Astrocyte (in vitro differentiated cells and primary cell): ENCODE results near the gene DNAH6. TPM values are rescaled to one million over a fixed set of nuclear protein-coding genes. Genes with fewer than 3 reads are reported as not detected.
"Not testable (repeated sequence)": the region's sequence is repeated elsewhere in the genome, so short reads cannot be mapped to it uniquely, and the experiment has no call there.

Experiments used
- DNase-seq: peaks from one replicate; pipeline ENCODE4 v3.0.0-alpha.2; 2010; ENCODE audit warnings: low read depth
- FAIRE-seq: peaks from 2 replicates; lab custom pipeline; 2011; peaks lifted over from hg19 to GRCh38; lab: Jason Lieb, UNC
- H2AFZ ChIP-seq: 2 replicates; pipeline ENCODE4 v1.6.0; 2012; ENCODE audit warnings: low read depth, low read length, inconsistent platforms
- H3K27ac ChIP-seq: 2 replicates; pipeline ENCODE4 v1.5.1; 2011; ENCODE audit warnings: low read depth, low read length, inconsistent platforms
- H3K27me3 ChIP-seq: 2 replicates; pipeline ENCODE4 v1.6.0; 2011; ENCODE audit warnings: low read length, inconsistent platforms; ENCODE audit not compliant: insufficient read depth
- H3K36me3 ChIP-seq: 2 replicates; pipeline ENCODE4 v1.5.1; 2011; ENCODE audit warnings: low read length, inconsistent platforms; ENCODE audit not compliant: insufficient read depth
- H3K4me1 ChIP-seq: 2 replicates; pipeline ENCODE4 v1.5.1; 2011; ENCODE audit warnings: low read length, inconsistent platforms; ENCODE audit not compliant: insufficient read depth
- H3K4me2 ChIP-seq: 2 replicates; pipeline ENCODE4 v1.6.0; 2012; ENCODE audit warnings: low read length, inconsistent platforms
- H3K4me3 ChIP-seq: 2 replicates; pipeline ENCODE4 v1.5.1; 2011; ENCODE audit warnings: low read depth, mild to moderate bottlenecking, low read length, inconsistent platforms; ENCODE audit not compliant: insufficient read depth
- H3K79me2 ChIP-seq: 2 replicates; pipeline ENCODE4 v1.6.0; 2012; ENCODE audit warnings: mild to moderate bottlenecking, low read length, inconsistent platforms; ENCODE audit not compliant: insufficient read depth
- H3K9ac ChIP-seq: 2 replicates; pipeline ENCODE4 v1.6.0; 2012; ENCODE audit warnings: mild to moderate bottlenecking, low read length, inconsistent platforms
- H3K9me3 ChIP-seq: 2 replicates; pipeline ENCODE4 v1.5.1; 2012; ENCODE audit warnings: low read depth, mild to moderate bottlenecking, low read length, inconsistent platforms; ENCODE audit not compliant: insufficient read depth
- H4K20me1 ChIP-seq: 2 replicates; pipeline ENCODE4 v1.6.0; 2012; ENCODE audit warnings: low read length, inconsistent platforms; ENCODE audit not compliant: insufficient read depth
- H3K27ac Mint-ChIP-seq: one replicate; pipeline ENCODE4 v1.8.0; 2021; ENCODE audit warnings: mild to moderate bottlenecking, mixed read lengths; ENCODE audit not compliant: unreplicated experiment
- H3K27me3 Mint-ChIP-seq: one replicate; pipeline ENCODE4 v1.8.0; 2021; ENCODE audit warnings: low read depth, mixed read lengths; ENCODE audit not compliant: unreplicated experiment
- H3K36me3 Mint-ChIP-seq: one replicate; pipeline ENCODE4 v1.8.0; 2021; ENCODE audit warnings: low read depth, mixed read lengths; ENCODE audit not compliant: unreplicated experiment
- H3K4me1 Mint-ChIP-seq: one replicate; pipeline ENCODE4 v1.8.0; 2021; ENCODE audit warnings: low read depth, mixed read lengths; ENCODE audit not compliant: unreplicated experiment
- H3K4me3 Mint-ChIP-seq: one replicate; pipeline ENCODE4 v1.8.0; 2021; ENCODE audit warnings: mild to moderate bottlenecking, moderate library complexity, mixed read lengths; ENCODE audit not compliant: unreplicated experiment
- H3K9me3 Mint-ChIP-seq: one replicate; pipeline ENCODE4 v1.8.0; 2021; ENCODE audit warnings: mild to moderate bottlenecking, mixed read lengths; ENCODE audit not compliant: unreplicated experiment
- EZH2 ChIP-seq: IDR thresholded peaks from 2 replicates; pipeline ENCODE4 v1.6.1; 2012; ENCODE audit warnings: mild to moderate bottlenecking, low read length, inconsistent platforms; ENCODE audit not compliant: insufficient read depth
- total RNA-seq: library from RNA; stranded (reverse); gene quantifications from 2 replicates; pipeline ENCODE4 v1.2.1, GENCODE V29; 2021
- TF ChIP-seq, protein P1 (sequence below): IDR thresholded peaks from 2 replicates; pipeline ENCODE4 v1.5.1; 2011; ENCODE audit warnings: low read depth, mild to moderate bottlenecking, inconsistent platforms, low read length, moderate library complexity; ENCODE audit not compliant: insufficient read depth

Gene DNAH6
- total RNA-seq, 1 donor from 2014 or later, result 0.20 TPM

GRCh38 chr2:84862006-84862405, 345.7 kb downstream of the DNAH6 start:
- no peak overlapping the region for H3K27ac Mint-ChIP-seq
- no peaks in the 10 kb centered on the region for H3K36me3 Mint-ChIP-seq

DNA sequence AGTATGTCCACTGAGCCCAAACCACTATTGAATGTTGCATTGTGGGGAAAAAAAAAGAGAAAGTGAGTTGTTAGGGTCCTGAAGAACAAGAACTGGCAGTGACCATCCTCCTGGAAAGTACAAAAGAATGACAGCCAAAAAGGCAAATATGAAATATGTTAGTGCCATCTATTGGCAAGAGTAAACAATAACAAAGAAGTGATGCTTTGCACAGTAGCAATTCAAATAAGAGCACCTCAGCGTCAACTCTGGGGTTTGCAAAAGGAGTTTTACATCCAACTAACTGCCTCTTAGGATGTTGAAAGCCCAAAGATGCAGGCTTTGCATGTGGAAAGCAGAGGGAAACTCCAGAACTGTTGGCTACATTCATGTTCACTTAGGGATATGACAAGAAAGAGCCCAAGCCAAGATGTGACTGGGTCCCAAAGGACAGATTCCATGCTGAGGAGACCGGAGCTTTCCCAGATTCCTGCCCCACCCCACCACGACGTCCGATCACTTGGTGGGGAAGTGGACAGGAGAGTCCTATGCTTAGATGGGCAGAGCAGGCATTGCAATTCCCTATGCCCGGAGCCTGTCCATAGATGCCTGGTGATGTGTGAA, 349.0 kb downstream of the DNAH6 start:
- peaks cover 28% of the 10 kb centered on the region for H3K27me3 Mint-ChIP-seq
- Histone ChIP-seq H3K36me3 (no peaks in the 10 kb centered on the region), H3K4me3 (no peak overlapping the region), H2AFZ (no peak overlapping the region), H3K27me3 (peaks cover 2% of the 10 kb centered on the region), H3K4me1 (no peaks in the 10 kb centered on the region), H4K20me1 (no peaks in the 10 kb centered on the region), H3K9me3 (no peaks in the 10 kb centered on the region), H3K27ac (no peak overlapping the region), H3K4me2 (no peak overlapping the region), H3K79me2 (no peaks in the 10 kb centered on the region), H3K9ac (no peak overlapping the region)
- TF ChIP-seq, protein P1, sequence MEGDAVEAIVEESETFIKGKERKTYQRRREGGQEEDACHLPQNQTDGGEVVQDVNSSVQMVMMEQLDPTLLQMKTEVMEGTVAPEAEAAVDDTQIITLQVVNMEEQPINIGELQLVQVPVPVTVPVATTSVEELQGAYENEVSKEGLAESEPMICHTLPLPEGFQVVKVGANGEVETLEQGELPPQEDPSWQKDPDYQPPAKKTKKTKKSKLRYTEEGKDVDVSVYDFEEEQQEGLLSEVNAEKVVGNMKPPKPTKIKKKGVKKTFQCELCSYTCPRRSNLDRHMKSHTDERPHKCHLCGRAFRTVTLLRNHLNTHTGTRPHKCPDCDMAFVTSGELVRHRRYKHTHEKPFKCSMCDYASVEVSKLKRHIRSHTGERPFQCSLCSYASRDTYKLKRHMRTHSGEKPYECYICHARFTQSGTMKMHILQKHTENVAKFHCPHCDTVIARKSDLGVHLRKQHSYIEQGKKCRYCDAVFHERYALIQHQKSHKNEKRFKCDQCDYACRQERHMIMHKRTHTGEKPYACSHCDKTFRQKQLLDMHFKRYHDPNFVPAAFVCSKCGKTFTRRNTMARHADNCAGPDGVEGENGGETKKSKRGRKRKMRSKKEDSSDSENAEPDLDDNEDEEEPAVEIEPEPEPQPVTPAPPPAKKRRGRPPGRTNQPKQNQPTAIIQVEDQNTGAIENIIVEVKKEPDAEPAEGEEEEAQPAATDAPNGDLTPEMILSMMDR, result peak; percentile 28
- TF ChIP-seq EZH2, result no peak
- no peak overlapping the region for H3K27ac Mint-ChIP-seq
- no peak overlapping the region for H3K4me3 Mint-ChIP-seq
- DNase-seq (no peak), FAIRE-seq (no peak)
- no peaks in the 10 kb centered on the region for H3K36me3 Mint-ChIP-seq
- peaks cover 2% of the 10 kb centered on the region for H3K4me1 Mint-ChIP-seq
- H3K9me3 Mint-ChIP-seq, result no peaks in the 10 kb centered on the region

More at GRCh38 chr2:84862006-84862405, 345.7 kb downstream of the DNAH6 start:
- H3K4me3 ChIP-seq, result no peak overlapping the region
- H3K4me2 ChIP-seq, result no peak overlapping the region
- no peaks in the 10 kb centered on the region for H3K36me3 ChIP-seq
- H3K4me1 ChIP-seq, result no peaks in the 10 kb centered on the region
- H3K27me3 ChIP-seq, result peaks cover 4% of the 10 kb centered on the region
- no peaks in the 10 kb centered on the region for H3K9me3 ChIP-seq
- H3K79me2 ChIP-seq, result no peaks in the 10 kb centered on the region
- TF ChIP-seq, protein P1, result no peak
- TF ChIP-seq EZH2, result no peak
- no peaks in the 10 kb centered on the region for H4K20me1 ChIP-seq
- DNase-seq (no peak), FAIRE-seq (no peak)
- peaks cover 2% of the 10 kb centered on the region for H3K4me1 Mint-ChIP-seq
- no peak overlapping the region for H3K4me3 Mint-ChIP-seq
- no peak overlapping the region for H2AFZ ChIP-seq
- no peak overlapping the region for H3K9ac ChIP-seq
- no peaks in the 10 kb centered on the region for H3K9me3 Mint-ChIP-seq
- H3K27me3 Mint-ChIP-seq, result peaks cover 36% of the 10 kb centered on the region
- H3K27ac ChIP-seq, result no peak overlapping the region

GRCh38 chr2:84866122-84866521, 349.8 kb downstream of the DNAH6 start:
- no peak overlapping the region for H3K4me3 Mint-ChIP-seq
- H3K4me1 Mint-ChIP-seq, result peaks cover 2% of the 10 kb centered on the region
- H3K36me3 Mint-ChIP-seq, result no peaks in the 10 kb centered on the region
- Histone ChIP-seq H3K9ac (no peak overlapping the region), H3K79me2 (no peaks in the 10 kb centered on the region), H3K4me3 (no peak overlapping the region), H3K27ac (no peak overlapping the region), H3K4me1 (no peaks in the 10 kb centered on the region), H3K4me2 (no peak overlapping the region), H4K20me1 (no peaks in the 10 kb centered on the region), H2AFZ (no peak overlapping the region), H3K9me3 (no peaks in the 10 kb centered on the region), H3K27me3 (no peaks in the 10 kb centered on the region), H3K36me3 (no peaks in the 10 kb centered on the region)
- H3K9me3 Mint-ChIP-seq, result no peaks in the 10 kb centered on the region
- no peak overlapping the region for H3K27ac Mint-ChIP-seq
- DNase-seq, result no peak
- TF ChIP-seq, protein P1, result no peak
- no peak for TF ChIP-seq EZH2
- FAIRE-seq, result no peak
- H3K27me3 Mint-ChIP-seq, result peaks cover 31% of the 10 kb centered on the region

DNA sequence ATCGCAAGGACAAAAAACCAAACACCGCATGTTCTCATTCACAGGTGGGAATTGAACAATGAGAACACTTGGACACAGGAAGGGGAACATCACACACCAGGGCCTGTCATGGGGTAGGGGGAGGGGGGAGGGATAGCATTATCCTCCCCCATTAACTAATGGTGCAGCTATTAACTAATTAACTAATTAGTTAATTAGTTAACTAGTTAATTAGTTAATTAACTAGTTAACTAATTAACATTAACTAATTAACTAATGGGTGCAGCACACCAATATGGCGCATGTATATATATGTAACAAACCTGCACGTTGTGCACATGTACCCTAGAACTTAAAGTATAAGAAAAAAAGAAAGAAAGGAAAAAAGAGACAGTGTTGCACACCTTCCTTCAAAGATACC, 352.0 kb downstream of the DNAH6 start:
- not testable (repeated sequence) for H3K4me3 Mint-ChIP-seq, DNase-seq, H3K27ac ChIP-seq, H4K20me1 ChIP-seq, H3K27me3 ChIP-seq, H3K4me1 ChIP-seq, H3K27ac Mint-ChIP-seq, FAIRE-seq, H3K9me3 Mint-ChIP-seq, H2AFZ ChIP-seq, H3K4me2 ChIP-seq, H3K79me2 ChIP-seq, H3K9me3 ChIP-seq, H3K36me3 ChIP-seq, H3K9ac ChIP-seq, H3K36me3 Mint-ChIP-seq, H3K4me3 ChIP-seq, H3K4me1 Mint-ChIP-seq
- peaks cover 25% of the 10 kb centered on the region for H3K27me3 Mint-ChIP-seq
